ENCODE results near the gene LIM2.

- TF ChIP-seq REST (IDR thresholded peaks at IDR 0.05; ENCODE audit: insufficient read depth in 1 of 2, low read depth in 2 of 2, low read length in 2 of 2) (no peak), POLR2AphosphoS5 (IDR thresholded peaks at IDR 0.05; ENCODE audit: low read depth, low read length) (no peak), TAF1 (IDR thresholded peaks at IDR 0.05; ENCODE audit: borderline replicate concordance, insufficient read depth, low read length) (no peak)
Observed at GRCh38 chr19:51364200-51365106, 23.3 kb downstream of the LIM2 start.
